Peyer's patch (tissue), 4 donors: ENCODE results near the gene HDAC11.

Source experiments
- CTCF ChIP-seq, 6 experiments: fragments of 450-650 bp in 4 of 6; fragments of 200-600 bp in 2 of 6; sonication (generic) in 1 of 6; IDR thresholded peaks; one replicate each; pipeline ENCODE4 v1.5.1; 2017 to 2019; ENCODE audit warnings: antibody characterized with exemption in 6 of 6, mild to moderate bottlenecking in 3 of 6, moderate library complexity in 1 of 6
- POLR2A ChIP-seq, 2 donors: fragments of 450-650 bp; IDR thresholded peaks; one replicate each; pipeline ENCODE4 v1.5.1; 2017; ENCODE audit warnings: antibody characterized with exemption in 2 of 2, mild to moderate bottlenecking in 2 of 2, moderate library complexity in 2 of 2

GRCh38 chr3:13479582-13480339 lies at the start of gene HDAC11:
- TF ChIP-seq CTCF (IDR thresholded peaks at IDR 0.05) (peak; percentile 18 to 60 (median 38)), POLR2A (IDR thresholded peaks at IDR 0.05) (peak; percentile 81 to 91)
